Fibroblast of the conjunctiva (primary cell): Measurements from ENCODE around the gene EPHB1.

Experiments used
- DNase-seq: peaks from one replicate; pipeline ENCODE4 v3.0.0-alpha.2; 2010; ENCODE audit warnings: low read depth

EPHB1 gene

GRCh38 chr3:134809427-134810051 is 14.5 kb downstream of the EPHB1 start:
- no peak for DNase-seq

DNA sequence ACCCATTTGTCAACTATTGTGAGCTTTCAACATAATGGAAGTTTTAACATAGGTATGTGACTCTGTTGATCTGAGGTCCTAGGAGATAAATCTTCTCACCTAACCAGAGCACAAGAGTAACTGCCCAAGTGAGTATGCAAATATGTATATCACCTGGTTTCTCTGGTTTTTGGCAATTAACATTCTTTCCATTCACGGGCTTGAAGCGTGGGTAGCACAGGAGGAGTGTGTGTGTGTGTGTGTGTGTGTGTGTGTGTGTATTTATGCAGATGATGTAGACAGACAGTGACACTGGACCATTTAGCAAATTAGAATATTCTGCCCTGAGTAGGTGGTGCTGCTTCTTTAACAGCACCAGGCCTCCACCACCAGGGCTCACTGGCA is 15.0 kb downstream of the EPHB1 start:
- no peak for DNase-seq

GRCh38 chr3:134810850-134811249 is 15.8 kb downstream of the EPHB1 start:
- DNase-seq: no peak

GRCh38 chr3:134813618-134814017 is 18.6 kb downstream of the EPHB1 start:
- DNase-seq: no peak

DNA sequence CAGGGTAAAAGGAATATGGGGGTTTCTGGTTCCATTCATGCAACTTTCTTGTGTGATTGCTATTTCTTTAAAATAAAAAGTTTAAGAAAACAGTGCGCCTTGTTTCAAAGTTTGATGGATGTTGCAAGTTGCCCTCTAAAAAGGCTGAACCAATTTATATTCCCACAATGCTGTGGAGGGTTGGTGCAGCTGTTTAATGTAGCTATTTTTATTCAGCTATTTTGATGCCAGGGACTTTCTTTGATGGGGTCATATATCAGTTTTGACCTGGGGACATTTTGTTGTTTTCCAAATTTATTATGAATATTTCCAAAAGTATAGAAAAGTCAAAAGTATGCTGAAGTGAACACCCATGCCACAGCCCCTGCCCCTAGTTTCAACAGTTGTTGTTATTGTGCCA is 20.5 kb downstream of the EPHB1 start:
- DNase-seq: no peak

DNA sequence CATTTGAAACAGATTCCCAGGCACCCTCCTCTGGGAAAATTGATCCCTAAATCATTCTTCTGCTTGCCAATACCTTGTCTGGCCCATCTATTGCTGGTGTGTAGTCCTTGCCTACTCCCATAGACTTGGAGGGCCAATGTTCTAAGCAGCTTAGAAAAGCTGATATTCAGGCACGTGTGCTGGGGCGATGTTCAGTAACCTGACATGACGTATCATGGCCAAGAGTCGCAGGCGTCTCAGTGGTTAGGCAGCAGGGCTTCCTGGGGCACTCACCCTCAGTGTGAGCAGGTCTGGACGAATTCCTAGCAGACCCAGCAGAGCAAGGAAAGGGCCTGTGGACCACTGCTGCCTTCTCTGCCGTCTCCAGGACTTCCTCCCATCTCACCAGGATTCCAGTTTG is 21.6 kb downstream of the EPHB1 start:
- DNase-seq: no peak

- no peak for DNase-seq
These were observed 22.2 kb downstream of the EPHB1 start for GRCh38 chr3:134817297-134817696.

DNA sequence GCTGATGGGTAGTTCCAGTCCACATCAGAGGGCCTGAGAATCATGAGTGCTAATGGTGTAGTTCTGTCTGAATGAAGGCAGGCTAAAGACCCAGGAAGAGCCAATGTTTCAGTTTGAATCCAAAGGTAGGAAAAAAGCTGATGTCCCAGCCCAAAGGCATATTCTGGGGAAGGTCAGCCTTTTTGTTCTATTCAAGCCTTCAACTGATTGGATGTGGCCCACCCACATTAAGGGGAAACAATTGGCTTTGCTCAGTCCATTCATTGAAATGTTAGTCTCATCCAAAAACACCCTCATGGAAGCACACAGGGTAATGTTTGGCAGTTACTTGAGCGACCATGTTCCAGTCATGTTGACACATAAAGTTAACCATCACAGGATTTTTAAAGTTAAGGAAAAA is 25.9 kb downstream of the EPHB1 start:
- DNase-seq: no peak

- no peak for DNase-seq
These were observed 27.0 kb downstream of the EPHB1 start for GRCh38 chr3:134822090-134822489.

- no peak for DNase-seq
These were observed 28.6 kb downstream of the EPHB1 start for GRCh38 chr3:134823679-134824078.

DNA sequence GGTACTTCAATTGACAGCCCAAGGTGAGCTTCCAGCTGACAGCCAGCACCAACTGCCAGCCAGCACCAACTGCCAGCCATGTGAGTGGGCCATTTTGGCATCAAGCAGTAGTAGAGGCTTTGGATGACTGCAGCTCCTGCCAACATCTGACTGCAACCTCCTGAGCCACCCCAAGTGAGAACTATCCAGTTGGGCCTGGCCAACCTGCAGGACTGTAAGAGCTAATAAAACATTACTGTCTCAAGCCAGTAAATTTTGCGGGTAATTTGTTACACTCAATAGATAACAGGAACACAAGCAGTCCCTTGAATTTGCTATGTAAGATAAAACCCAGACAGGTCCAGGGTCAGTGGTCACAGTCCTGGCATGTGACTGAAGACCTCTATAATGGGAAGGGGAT is 29.7 kb downstream of the EPHB1 start:
- no peak for DNase-seq

GRCh38 chr3:134827213-134827612 is 32.2 kb downstream of the EPHB1 start:
- no peak for DNase-seq

DNA sequence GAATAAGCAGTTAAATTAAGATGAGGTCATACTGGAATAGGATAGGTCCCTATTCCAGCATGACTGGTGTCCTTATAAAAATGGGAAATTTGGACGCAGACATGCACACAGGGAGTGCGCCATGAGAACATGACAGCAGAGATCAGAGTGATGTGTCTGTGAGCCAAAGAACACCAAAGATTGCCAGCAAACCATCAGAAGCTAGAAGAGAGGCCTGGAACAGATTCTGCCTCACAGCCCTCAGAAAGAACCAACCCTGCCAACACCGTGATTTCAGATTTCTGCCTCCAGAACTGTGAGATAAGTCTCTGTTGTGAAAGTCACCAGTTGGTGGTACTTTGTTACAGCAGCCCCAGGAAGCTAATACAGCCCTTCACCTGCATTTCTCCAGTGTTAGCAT is 34.7 kb downstream of the EPHB1 start:
- DNase-seq: no peak

DNA sequence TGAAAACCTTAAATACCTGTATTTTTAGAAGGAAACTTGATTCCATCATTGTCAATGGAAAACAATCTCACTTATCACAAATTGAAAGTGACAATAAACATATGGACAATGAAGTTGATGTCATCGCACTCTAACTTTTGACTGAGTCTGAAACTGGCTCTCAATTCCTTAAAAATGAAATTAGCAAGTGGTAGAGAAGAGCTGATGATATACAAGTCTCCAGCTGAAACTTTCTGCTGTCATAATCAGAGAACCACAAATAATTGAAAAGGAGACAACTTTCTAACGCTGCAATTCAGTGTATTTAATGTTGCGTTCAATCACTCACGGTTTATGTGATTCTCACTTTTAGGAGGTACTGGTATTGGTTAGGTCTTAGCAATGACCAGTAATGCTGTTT is 37.5 kb downstream of the EPHB1 start:
- no peak for DNase-seq

- no peak for DNase-seq
These were observed 38.5 kb downstream of the EPHB1 start for GRCh38 chr3:134833453-134834163.

GRCh38 chr3:134836921-134837320 is 41.9 kb downstream of the EPHB1 start:
- no peak for DNase-seq

- DNase-seq: no peak
These were observed 43.5 kb downstream of the EPHB1 start for GRCh38 chr3:134838599-134838998.

GRCh38 chr3:134839422-134839821 is 44.4 kb downstream of the EPHB1 start:
- no peak for DNase-seq

DNA sequence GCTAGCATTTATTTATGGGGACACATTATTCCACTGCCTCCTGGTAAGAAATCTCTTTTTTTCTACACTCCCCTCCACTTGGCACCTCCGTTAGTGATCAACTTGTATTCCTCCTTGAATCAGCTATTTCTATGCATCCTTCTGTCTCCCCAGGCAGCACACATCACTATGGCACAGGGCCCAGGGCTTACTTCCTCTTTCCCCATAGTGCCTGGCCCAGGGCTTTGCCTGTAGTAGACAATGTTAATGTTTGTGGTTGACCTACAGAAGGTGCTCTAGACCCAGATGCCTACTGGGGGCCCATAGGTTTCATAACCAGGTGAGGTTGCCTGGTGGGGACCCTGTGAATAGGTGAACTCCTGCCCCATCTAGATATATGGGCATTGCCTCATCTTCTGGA is 44.9 kb downstream of the EPHB1 start:
- no peak for DNase-seq

DNA sequence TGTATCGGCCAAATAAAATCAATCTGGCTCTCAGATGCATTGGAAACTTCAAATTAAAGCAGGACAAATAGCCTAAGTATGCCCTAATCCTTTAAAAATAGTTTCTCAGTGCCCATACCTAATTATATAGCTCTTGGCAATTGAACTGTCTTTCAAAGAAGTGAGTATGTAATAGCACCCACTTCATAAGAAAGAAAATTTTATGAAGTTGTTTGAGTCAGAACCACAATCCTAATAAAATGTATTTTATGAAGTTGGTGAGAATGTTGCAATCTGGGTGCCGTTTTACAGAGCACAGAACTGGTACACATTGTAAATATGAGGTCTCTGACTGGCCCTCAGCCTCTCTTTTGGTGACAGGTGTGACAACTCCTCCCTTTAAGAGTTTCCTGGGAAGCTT is 45.4 kb downstream of the EPHB1 start:
- DNase-seq: no peak

GRCh38 chr3:134846084-134846483 is 51.0 kb downstream of the EPHB1 start:
- DNase-seq: no peak

GRCh38 chr3:134846911-134847317 is 51.9 kb downstream of the EPHB1 start:
- DNase-seq: no peak

DNA sequence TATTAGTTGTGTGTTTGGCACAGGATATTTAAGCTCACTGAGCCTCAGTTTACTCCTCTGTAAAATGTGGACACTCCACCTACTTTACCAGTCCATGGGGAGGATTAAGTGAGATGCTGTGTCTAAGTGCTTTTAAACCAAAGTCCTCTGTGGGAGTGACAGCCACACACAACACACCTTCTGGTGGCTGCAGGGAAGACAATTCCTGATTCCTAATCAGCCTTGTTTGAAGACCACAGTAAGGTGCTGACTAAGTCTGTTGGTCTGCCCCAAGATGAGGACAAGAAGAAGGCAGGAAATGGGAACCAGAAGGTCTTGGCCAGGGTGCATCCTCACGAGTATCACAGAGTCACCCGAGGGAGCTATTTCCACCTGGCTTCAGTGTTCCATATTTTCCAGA is 52.3 kb downstream of the EPHB1 start:
- no peak for DNase-seq

GRCh38 chr3:134849561-134849960 is 54.5 kb downstream of the EPHB1 start:
- DNase-seq: no peak
